NCI-H2081 treated with DMSO at 0.1 percent for 48 hours (cell line): ENCODE results near the gene CPE.

Experiments used
- DNase-seq: peaks from one replicate; lab custom pipeline; 2025; lab: John Stamatoyannopoulos, UW

The CPE gene

GRCh38 chr4:165512424-165512823 lies 133.6 kb downstream of the CPE start:
- no peak for DNase-seq

DNA sequence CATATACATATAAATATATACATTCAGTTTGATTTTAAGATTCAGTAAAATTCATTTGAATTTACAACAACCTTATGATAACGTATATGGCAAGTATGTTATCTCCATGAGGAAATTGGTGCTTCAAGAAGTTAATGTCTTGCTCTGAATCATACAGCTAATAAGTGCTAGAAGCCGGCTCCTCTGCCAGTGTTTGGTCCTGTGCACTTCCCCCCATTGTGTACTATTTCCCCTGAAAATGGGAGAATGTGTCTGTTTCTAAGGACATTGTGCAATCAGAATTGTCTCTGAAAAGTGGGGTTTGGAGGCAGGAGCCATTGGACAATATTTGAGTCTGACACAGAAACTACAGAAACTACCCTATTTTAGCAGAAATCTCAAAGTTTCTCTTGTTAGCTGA lies 135.9 kb downstream of the CPE start:
- DNase-seq: no peak

- no peak for DNase-seq
Measured at GRCh38 chr4:165515201-165515600, 136.4 kb downstream of the CPE start.

GRCh38 chr4:165516281-165516833 lies 137.5 kb downstream of the CPE start:
- DNase-seq: no peak

DNA sequence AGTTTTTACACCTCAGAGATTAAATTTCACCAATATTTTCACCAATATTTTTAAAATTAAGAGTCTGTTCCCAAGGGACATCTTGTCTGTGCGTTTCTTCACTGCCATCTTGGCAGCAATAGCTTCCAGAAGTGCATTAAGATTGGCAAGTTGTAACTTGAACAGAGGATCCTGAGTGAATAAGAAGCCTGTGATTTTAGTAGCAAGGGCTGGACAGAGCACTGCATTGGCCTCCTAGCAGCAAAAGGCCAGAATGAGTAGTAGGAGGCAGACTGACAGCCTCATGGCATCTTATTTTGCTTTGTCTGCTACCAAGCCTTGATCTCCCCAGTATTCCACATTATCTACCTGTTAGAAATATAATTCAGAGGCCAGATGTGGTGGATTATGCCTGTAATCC lies 138.4 kb downstream of the CPE start:
- no peak for DNase-seq

GRCh38 chr4:165518024-165518616 lies 139.3 kb downstream of the CPE start:
- DNase-seq: no peak

GRCh38 chr4:165518686-165519085 lies 139.9 kb downstream of the CPE start:
- DNase-seq: no peak

DNA sequence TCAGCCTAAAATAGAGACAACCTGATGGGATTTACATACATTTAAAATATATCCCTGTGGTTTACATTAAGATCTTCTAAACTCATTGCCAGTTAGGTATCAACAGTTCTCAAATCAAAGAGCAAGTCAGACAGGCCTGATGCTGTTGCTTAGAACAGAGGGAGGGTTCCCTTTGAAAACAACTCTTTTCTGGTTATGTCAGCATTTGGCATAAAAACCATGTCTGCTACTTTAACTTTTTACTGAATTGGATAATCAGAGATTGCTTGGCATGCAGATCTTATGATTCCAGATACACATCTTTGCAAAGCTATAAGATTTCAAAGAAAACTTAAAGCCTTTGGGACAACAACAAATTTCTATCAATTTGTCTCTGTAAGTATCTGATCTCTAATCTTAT lies 140.8 kb downstream of the CPE start:
- no peak for DNase-seq

DNA sequence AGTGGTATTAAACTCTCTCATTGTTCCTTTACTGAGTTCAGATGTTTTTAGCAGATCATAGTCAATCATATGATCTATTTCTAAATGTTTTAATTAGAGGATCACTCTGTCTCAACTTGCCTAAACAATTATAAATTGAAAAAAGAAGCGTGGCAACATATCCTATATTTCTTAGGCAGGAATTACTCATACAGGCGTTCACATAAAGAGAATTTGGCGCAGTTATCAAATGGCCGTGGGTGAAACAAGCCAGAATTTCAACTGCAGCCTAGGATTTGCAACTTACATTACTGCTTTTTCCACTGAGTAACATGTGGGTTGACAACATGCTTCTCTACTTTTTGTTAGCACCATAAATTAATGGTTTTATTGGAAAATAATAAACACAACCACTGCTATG lies 141.3 kb downstream of the CPE start:
- no peak for DNase-seq

DNA sequence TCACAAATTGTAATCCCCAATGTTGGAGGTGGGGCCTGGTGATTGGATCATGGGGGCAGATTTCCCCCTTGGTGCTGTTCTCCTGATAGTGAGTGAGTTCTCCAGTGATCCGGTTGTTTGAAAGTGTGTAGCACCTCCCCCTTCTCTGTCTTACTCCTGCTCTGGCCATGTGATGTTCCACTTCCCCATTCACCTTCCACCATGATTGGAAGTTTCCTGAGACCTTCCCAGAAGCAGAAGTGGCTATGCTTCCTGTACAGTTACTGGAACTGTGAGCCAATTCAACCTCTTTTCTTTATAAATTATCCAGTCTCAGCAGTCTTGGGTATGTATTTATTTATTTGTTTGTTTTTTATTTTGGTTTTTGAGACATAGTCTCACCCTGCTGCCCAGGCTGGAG lies 143.2 kb downstream of the CPE start:
- no peak for DNase-seq

DNA sequence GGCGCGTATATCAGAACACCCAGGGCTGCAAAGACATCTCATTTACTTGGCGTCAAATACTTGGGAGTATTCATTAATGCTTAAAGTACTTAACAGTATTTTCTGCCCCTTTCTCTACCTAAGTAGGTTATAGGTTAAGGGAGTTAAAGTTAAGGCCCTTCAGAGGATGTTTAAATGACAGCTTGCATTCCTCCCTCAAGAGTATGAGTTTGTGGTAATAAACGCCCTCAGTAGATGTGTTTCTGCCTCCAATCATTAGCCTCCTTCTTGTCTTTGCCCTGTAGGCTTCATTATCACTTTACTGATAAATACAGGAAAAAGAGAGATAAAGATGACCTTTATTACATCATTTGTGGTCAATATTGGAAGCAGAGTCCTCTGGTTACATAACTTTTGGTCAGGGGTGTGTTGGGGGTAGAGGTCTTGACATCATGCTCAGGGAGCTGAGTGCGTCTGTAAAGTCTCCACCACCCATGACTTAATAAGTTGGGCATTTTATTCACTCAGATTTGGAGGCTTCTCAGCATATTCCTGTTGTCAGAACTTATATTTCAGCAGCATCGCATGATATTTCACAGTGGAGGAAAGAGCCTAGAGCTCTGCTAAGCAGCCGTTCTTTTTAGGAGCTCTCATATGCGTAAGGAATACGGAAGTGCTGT lies 145.9 kb downstream of the CPE start:
- DNase-seq: no peak

DNA sequence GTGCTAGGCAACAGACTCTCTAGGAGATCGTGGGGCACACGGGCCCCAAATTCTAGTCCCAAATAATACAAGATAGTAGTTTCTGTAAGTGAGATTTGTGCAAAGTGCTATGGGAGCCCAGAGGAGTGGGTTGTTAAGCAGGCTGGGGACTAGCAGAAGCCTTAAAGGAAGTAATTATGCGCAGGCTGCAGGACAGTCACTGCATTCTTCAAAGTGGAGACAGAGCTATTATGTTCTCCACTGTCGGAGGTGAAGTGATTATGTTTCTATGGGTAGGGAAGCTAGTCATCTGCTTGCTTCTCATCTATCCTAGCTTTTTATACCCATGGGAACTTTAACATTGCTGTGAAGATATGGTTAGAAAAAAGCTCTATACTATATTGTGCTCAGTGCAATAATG lies 154.2 kb downstream of the CPE start:
- DNase-seq: no peak

GRCh38 chr4:165537028-165537648 lies 158.3 kb downstream of the CPE start:
- DNase-seq: no peak

GRCh38 chr4:165539801-165540200 lies 161.0 kb downstream of the CPE start:
- no peak for DNase-seq

GRCh38 chr4:165540206-165540830 lies 161.5 kb downstream of the CPE start:
- no peak for DNase-seq

- DNase-seq: no peak
Measured at GRCh38 chr4:165541851-165542459, 163.1 kb downstream of the CPE start.

DNA sequence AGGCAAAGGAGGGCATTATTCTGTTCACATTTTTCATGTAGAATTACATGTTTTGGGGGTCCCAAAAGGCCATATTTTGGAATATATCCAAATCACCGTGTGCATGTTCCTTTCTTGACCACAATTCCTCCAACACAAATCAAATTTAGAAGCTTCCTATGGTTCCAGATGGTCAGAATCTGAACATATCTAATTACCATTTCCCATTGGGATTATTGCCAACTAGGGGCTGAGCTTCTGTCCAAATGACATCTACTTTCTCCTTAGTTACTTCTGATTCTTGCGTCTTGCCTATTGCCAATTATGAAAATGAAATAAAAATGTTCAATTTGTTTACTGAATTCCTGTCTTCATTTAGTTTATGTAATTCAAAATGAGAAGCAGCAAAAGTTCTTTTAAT lies 163.7 kb downstream of the CPE start:
- no peak for DNase-seq
